Measurements from ENCODE around the gene ADAD2.

The ADAD2 gene
- long read RNA-seq, donor 1 = 0 reads
- long read RNA-seq, donor 2 = 0 reads
- long read RNA-seq, donor 3 = 0 reads
- long read RNA-seq, donor 4 = 0 reads
- long read RNA-seq, donor 5 = 0 reads
- long read RNA-seq, donor 6 = 0 reads
- long read RNA-seq, donor 7 = 0 reads
- long read RNA-seq, donor 8 = 0 reads

DNA sequence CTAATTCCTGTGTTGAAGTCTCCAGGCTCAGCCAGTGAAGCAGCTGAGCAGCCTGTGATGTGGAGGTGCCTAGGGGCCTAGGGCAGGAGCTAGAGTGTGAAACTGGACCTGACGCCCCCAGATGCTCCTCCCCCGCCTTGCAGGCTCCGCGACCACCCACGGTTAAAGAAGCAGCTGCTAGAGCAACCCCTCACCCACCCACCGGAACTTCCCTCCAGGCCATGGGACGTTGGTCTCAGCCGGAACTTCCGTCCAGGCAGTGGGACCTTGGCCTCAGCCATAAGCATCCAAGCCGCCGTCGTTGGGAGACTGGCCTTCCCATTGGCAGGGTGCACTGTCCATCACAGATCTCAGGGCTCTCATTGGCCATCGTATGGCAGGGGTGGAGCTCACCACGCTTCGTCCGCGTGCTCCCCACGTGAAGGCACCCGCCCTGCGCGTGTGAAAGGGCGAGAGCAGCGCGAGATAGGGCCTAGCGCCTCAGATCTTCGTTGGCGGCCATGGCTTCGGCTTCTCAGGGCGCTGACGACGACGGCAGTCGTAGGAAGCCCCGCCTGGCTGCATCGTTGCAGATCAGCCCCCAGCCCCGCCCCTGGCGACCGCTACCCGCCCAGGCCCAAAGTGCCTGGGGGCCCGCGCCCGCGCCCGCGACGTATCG is at the start of gene ADAD2:
Gene ADAD2, plus strand, starts transcription at position 427 of the 658 bp plus-strand sequence. Its CDS starts 74 bp downstream, at position 501.
- DNase-seq = no peak

DNA sequence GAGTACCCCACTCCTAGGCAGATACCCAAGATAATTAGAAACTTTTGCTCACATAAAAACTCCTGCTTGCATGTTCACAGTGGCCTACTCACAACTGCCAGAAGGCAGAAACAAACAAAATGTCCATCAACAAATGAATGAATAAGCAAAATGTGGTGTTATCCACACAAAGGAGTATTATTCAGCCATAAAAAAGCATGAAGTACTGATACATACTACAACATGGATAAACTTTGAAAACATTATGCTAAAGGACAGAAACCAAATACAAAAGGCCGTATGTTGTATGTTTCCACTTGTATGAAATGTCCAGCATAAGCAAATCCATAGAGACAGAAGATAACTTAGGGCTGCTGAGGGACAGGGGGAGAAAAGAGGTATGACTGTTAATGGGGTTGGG is 47.9 kb upstream of the ADAD2 start:
- no peak for DNase-seq

DNA sequence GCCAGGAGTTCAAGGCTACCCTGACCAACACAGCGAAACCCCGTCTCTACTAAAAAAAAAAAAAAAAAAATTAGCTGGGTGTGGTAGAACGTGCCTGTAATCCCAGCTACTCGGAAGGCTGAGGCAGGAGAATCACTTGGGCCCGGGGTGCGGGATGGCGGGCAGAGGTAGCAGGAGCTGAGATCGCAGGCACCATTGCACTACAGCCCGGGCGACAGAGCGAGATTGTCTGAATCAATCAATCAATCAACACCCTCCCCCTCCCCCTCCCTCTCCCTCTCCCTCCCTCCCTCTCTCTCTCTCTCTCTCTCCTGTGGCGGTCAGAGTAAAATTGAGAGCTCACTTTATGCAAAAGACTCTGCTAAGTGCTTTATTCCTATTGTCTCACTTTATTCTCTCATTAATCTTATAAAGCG is 47.2 kb upstream of the ADAD2 start:
- DNase-seq = no peak

DNA sequence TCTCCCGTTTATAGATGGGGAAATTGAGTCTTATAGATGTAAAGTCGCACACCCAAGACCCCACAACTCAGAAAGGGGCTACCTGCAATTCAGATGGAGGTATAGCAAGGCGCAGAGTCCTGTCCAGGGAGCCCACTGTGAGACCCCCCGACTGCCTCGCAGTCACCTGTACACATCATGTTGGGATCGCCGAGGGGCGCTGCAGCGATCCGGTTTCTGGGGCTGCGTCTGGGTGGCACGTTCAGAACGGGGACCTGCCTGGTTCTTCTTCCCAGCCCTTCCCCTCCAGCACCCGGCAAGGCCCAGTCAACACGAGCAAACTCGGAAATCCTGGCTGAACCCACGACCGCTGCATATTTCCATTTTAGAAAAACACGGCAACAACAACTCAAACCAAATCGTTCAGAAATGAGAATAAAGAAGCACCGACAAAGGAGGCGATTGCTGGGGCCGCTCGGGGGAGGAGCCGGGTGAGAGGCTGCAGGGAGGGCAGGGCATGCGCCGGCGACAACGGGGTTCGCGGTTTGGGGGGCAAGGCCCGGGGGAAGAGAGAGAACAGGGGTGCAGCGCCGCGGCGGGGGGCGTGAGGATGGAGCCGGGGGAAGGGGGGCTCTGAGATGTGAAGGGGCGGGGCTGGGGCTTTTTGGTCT is 46.6 kb upstream of the ADAD2 start:
- DNase-seq = peak; percentile 66

DNA sequence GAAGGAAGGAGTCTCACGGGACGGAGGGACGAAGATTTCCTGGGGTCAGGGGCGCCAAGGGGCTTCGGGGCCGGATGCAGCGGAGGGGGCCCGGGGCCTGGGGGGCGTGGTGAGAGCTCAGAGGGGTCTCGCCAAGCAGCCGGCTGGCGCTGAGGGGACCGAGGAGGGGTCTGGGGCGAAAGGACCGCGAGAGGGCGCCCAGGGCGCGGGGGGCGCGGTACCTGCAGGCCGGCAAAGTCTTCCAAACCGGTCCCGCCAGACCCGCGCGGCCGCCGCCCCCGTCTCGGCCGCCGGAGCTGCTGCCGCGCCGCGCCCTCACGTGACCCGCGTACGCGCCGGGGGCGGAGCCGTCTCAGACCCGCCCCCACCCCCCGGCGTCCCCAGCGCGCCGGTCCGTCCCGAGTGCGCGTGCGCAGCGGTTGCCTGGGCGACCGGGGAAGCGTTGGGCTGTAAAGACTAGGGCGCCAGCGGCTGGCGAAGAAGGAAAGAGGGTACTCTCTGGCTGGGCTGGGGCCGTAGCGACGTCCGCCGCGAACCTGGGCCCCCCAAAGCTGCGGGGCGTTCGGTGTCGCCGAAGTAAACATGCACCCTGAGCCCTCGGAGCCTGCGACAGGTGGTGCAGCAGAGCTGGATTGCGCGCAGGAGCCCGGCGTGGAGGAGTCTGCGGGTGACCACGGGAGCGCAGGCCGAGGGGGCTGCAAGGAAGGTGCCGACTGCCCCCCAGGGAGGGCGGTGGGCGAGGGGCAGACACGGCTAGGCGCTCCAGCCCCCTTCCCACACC is 45.9 kb upstream of the ADAD2 start, which contains the start of the genes DNAAF1 and HSDL1:
Gene DNAAF1, plus strand, starts transcription at position 450 of the 781 bp plus-strand sequence. Its CDS starts 133 bp downstream, at position 583.
Gene HSDL1, minus strand, starts transcription at position 319 of the 781 bp plus-strand sequence. CDS start 13,856 bp downstream, outside the sequence.
- peak; percentile 92 for DNase-seq

DNA sequence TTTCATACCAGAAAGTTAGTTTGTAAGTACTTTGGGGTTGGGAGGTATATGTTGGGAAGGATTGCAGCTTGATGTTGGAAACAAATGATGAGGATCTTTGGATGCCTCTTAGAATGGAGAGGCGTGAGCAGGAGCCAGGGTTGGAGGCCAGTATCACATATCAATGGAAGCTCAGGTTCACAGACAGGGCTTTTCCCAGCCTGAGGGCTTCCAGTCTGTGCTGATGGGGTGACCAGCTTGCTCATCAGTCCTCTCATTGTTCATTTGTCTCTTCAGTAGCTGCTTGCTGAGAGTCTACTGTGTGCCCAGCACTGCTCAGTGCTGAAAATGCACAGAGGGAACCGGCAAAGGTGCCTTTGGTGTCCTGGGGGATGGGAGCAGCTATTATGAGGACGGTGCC is 40.0 kb upstream of the ADAD2 start:
- no peak for DNase-seq

DNA sequence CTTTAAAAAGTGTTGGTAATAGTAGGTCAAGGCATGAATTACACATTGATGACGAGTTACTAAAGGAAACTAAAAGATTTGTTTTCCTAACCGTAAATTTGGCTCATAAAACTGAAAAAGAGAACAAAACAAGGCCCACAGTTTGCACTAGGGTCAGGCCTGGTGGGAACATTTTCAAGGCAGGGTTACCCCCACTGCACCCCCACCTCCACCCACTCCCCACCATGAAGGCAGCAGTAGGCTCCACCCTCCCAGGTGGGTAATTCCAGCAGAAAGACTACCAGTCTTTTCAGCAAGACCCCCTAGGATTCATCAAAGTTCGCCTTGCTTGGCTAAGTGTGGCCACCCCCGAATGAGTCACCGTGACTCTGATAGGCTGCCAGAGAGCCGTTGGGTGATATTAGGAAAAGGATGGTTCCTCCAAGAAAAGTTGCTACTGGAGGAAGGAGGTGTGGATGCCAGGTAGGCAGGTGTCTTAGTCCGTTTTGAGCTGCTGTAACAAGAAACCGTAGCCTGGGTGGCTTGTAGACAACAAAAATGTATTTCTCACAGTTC is 37.2 kb upstream of the ADAD2 start:
- no peak for DNase-seq

DNA sequence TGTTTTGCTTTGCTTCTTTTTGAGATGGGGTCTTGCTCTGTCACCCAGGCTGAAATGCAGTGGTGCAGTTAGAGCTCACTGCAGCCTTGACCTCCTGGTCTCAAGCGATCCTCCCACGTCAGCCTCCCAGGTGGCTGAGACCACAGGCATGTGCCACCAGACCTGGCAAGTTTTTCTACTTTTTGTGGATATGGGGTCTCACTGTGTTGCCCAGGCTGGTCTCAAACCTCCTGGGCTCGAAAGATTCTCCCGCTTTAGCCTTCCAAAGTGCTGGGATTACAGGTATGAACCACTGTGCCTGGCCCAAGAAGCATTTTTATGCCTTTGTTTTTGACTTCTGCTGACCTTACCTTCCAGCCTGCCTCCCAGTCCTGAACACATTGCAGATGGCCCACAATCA is 35.7 kb upstream of the ADAD2 start:
- no peak for DNase-seq

DNA sequence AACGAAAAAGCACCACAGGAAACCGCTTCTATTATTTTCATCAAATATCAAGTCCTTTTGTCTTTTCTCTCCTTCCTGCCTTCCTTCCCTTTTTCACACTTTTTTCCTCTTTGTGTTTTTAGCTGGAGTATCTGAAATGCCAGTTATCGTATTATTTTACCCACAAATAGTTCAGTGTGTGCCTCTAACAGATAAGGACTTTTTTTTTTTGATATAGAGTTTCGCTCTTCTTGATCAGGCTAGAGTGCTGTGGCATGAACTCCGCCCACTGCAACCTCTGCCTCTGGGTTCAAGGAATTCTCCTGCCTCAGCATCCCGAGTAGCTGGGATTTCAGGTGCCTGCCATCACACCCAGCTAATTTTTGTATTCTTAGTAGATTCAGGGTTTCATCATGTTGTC is 35.2 kb upstream of the ADAD2 start:
- no peak for DNase-seq

DNA sequence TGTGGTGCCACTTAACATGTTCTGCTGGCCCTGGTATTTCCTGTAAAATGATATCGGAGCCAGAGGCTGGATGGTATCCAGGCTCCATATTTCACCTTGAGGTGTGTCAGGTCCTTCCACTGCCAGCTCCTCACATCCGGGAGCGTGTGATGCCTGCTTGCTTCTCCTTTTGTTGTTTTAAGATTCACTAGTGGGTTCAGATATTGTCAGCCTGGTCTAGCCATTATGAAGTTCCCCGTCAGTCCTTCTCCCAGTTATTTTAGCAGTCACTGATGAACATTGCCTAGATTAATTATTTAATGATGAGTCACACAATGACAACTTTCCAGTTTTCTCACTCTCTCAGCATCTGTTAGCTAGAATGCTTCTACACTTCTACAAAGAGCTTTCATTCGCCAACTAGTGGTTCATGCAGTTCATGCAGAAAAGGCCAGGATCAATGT is 34.6 kb upstream of the ADAD2 start:
- no peak for DNase-seq

DNA sequence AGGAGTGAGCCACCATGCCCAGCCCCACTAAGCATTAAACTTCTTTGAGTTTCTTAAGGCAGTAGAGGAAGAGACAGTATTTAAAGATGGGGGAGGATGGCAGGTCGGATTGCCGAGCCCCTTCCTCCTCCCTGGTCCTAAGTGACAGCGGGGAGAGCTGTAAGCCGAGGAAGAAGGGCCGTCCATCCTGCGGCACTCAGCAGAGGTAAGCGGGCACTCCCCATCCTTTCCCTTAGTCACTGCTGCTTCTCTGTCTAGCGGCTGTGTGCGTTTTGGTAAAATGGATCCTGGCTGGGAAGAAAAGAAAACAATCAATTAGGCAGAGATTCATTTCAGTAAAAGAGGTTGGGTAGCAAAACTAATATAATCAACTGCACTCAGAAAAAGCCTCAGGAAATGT is 31.9 kb upstream of the ADAD2 start:
- DNase-seq = no peak

DNA sequence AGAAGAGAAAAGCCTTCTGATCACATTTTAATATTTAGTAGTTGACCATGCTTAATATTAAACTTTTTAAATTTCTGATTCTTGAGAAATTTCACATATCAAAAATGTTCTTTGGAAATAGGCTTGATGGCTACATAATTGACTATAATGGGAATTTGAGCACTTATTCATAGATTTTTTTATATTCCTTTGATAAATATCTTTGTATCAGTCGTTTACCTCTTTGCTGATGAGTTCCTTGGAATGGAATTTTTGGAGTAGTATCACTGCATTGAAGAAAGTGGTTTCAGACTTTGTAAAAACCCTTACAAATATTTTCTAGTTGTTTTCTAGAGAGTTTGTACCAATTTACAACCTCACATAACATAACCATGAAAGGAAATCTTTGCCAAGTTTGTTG is 31.2 kb upstream of the ADAD2 start:
- DNase-seq = no peak

DNA sequence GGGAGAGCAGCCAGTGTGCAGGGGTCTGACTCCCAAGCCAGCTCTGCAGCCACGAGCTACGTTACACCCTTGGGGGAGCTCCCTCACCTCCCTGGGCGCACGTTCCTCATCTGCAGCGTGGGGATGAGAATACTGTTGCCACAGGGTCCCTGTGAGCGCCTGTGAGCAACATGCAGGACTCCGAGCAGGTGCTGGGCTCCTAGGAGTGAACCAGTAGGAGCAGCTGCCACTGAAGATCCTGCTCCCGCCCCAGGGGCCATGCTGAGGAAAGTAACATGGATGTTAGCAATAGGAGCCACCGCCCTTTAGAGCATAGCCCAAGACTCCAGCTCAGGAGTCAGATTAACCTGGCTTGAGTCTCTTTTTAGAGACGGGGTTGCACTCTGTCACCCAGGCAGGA is 29.9 kb upstream of the ADAD2 start:
- no peak for DNase-seq

DNA sequence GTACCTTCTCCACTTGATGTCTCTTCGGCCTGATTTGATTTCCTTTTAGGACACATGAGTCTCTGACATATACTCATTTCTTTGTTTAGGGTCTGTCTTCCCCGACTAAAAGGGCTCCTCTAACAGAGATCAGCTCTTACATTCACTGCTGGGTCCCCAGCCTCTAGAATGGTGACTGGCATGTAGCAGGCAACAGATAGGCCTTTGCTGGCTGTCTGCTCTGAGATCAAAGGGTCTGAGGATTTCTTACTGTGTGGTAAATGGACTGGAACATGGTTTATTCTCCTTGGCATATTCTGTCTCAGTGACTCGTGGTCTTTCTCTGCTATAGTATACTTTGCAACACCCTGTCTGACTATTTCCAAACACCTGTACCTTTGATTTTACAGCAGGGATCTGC is 29.2 kb upstream of the ADAD2 start:
- no peak for DNase-seq

DNA sequence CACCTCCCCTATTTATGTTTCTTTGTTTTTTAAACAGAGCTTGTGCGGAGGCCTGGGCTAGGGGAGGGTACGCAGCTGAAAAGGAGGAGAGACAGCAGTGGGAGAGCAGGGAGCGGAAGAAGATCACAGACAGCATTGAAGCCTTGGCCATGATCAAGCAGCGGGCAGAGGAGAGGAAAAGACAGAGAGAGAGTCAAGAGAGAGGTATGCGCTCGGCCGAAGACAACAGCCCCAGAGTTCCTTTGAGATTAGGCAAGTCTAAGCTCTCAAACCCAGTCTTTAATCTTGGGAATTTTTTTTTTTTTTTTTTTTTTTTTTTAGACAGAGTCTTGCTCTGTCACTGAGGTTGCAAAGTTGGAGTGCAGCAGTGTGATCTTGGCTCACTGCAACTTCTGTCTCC is 25.2 kb upstream of the ADAD2 start:
- DNase-seq = no peak

DNA sequence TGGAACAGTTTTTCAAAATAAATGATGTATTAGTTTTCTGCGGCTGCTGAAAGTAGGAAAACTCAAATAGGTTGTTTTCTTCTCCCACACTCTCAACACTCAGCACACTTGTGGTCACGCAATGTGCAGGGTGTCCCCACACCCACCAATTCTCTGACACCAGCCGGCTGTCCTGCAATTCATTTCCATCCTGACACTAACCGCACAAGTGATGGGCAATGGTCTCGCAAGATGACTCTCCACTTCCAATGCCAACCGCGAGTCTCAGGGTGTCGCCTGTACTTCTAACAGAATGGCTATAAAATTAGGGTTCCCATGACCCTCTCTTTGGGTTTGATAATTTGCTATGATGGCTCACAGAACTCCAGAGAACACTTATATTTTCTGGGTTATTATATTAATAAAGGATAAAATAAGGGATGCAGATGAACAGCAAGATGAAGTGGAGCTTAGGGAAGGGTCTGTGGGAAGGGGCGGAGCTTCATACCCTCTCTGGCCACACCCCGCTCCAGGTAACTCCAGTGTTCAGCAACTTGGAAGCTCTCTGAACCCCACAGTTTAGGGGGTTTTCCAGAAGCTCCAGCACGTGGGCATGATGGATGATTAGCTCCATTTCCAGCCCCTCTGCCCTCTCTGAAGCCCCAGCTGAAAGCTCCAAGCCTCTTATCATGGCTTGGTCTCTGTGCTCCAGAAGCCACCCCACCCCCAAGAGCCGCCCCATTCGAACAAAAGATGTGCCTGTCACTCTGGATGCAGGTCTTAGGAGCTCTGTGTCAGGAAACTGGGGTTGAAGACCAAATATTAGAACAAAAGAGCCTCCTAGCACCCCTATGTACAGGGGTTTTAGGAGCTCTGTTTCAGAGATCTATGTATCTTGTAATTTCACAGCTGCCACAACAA is 23.9 kb upstream of the ADAD2 start:
- DNase-seq = no peak

DNA sequence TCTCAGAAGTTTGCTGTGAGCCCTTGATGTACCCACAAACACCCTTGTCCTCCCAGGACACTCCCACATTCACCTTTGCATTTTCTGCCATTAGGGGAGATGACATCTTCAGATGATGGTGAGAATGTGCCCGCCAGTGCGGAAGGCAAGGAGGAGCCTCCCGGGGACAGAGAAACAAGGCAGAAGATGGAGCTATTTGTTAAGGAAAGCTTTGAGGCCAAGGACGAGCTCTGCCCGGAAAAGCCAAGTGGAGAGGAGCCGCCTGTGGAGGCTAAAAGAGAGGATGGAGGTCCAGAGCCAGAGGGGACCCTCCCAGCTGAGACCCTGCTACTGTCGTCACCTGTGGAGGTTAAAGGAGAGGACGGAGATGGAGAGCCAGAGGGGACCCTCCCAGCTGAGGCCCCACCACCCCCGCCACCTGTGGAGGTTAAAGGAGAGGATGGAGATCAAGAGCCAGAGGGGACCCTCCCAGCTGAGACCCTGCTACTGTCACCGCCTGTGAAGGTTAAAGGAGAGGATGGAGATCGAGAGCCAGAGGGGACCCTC is 21.1 kb upstream of the ADAD2 start:
- DNase-seq = no peak

DNA sequence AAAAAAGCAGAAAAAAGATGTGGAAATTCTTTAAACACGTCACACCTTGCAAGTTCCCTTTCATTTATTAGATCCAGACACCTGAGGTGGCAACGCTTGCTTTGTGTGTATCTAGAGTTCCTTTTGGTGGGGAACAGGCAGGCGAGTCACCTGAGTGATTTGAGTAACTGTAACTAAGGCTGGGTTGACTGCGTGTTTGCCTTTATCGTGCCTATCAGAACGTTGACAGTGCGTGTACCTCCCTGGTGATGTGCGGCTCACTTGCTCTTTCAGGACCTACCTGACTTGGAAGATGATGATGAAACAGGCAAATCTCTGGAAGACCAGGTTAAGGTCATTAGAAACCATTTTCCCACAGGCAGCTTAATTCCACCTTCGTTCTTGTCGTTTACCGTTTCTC is 16.6 kb upstream of the ADAD2 start:
- no peak for DNase-seq

DNA sequence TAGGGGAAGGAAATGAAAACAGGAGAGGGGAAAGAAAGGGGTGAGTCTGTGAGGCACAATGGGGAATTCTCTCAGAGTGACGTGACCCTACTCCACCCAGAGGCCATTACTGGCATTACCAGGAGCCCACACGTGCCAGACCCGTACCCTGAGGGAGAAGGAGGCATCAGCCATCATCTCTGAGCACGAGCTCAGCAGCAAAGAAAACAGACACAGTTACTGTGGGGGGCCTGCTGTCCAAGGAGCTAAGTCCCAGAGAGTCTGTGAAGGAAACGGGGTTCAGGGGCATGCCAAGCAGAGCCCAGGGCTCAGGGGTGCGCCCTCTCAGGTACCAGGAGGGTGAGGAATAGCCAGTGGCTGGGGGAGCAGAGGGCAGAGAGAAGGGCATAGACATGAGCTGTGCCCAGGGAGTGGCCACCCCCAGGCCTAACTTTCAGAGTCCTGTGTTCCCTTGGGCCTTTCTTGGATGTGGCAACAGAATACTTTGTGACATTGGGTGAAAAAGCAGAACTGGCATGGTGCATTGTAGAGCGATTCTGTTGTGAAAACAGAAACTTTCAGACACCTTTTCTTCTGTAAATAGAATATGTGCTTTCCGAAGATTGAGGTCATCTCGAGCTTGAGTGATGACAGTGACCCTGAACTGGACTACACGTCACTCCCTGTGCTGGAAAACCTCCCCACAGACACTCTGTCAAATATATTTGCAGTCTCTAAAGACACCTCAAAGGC is 15.4 kb upstream of the ADAD2 start:
- DNase-seq = peak; percentile 38

All from right kidney (tissue), 9 donors.